WTC11 (cell line): ENCODE results near the gene NPR3. TPM values are rescaled to one million over a fixed set of nuclear protein-coding genes. Genes with fewer than 3 reads are reported as not detected.

Experiments used
- ATAC-seq: fragments of 200-7000 bp; cut with Tn5 transposase; 2 replicates; pipeline ENCODE4 v1.10.0; 2021; ENCODE audit warnings: mild to moderate bottlenecking, moderate library complexity
- CTCF ChIA-PET: fragments of 300-600 bp; sonication (Branson Sonifier 250); formaldehyde crosslinking; loops from one replicate; lab custom pipeline; 2021; ENCODE audit warnings: antibody characterized with exemption; lab: Charles Lee
- POLR2A ChIA-PET: fragments of 350-600 bp; sonication (Branson Sonifier 250); formaldehyde crosslinking; loops from one replicate; lab custom pipeline; 2021; ENCODE audit warnings: antibody characterized with exemption; lab: Charles Lee
- DNase-seq: peaks from one replicate; pipeline ENCODE4 v3.0.0; 2021; ENCODE audit warnings: low spot score
- H3K27ac Mint-ChIP-seq: 2 replicates; pipeline ENCODE4 v1.8.0; 2021; ENCODE audit warnings: mixed read lengths
- H3K27me3 Mint-ChIP-seq: 2 replicates; pipeline ENCODE4 v1.8.0; 2021; ENCODE audit warnings: low read depth, mild to moderate bottlenecking, moderate library complexity, mixed read lengths
- H3K36me3 Mint-ChIP-seq: 2 replicates; pipeline ENCODE4 v1.8.0; 2021; ENCODE audit warnings: mixed read lengths
- H3K4me1 Mint-ChIP-seq: 2 replicates; pipeline ENCODE4 v1.8.0; 2022; ENCODE audit warnings: mixed read lengths
- H3K4me3 Mint-ChIP-seq: 2 replicates; pipeline ENCODE4 v1.8.0; 2021; ENCODE audit warnings: mild to moderate bottlenecking, moderate library complexity, mixed read lengths
- H3K9me3 Mint-ChIP-seq: 2 replicates; pipeline ENCODE4 v1.8.0; 2021; ENCODE audit warnings: mixed read lengths
- CREB1 ChIP-seq: sonication (generic); formaldehyde crosslinking; IDR thresholded peaks from 2 replicates; pipeline ENCODE4 v1.8.0; 2023; ENCODE audit warnings: mild to moderate bottlenecking, missing genetic modification reagents
- CREM ChIP-seq: sonication (generic); formaldehyde crosslinking; IDR thresholded peaks from 2 replicates; pipeline ENCODE4 v1.8.1; 2022; ENCODE audit warnings: mild to moderate bottlenecking, missing genetic modification reagents, moderate library complexity
- EMX1 ChIP-seq: fragments of 250-450 bp; sonication (Bioruptor Pico); IDR thresholded peaks from 2 replicates; pipeline ENCODE4 v1.8.0; 2021; ENCODE audit warnings: mild to moderate bottlenecking
- FOXJ3 ChIP-seq: sonication (generic); formaldehyde crosslinking; IDR thresholded peaks from 2 replicates; pipeline ENCODE4 v1.9.0; 2021; ENCODE audit warnings: missing genetic modification reagents, mild to moderate bottlenecking, borderline replicate concordance
- GTF2I ChIP-seq: fragments of 250-450 bp; sonication (Bioruptor Pico); conservative IDR thresholded peaks from 2 replicates; pipeline ENCODE4 v1.4.0; 2021; ENCODE audit warnings: mild to moderate bottlenecking
- JAZF1 ChIP-seq: fragments of 250-450 bp; sonication (Bioruptor Pico); IDR thresholded peaks from 2 replicates; pipeline ENCODE4 v1.9.0; 2021; ENCODE audit warnings: moderate library complexity, mild to moderate bottlenecking, inconsistent platforms
- PRRX2 ChIP-seq: fragments of 250-450 bp; sonication (Bioruptor Pico); IDR thresholded peaks from 2 replicates; pipeline ENCODE4 v1.8.0; 2021; ENCODE audit warnings: mild to moderate bottlenecking
- SP1 ChIP-seq: sonication (generic); formaldehyde crosslinking; conservative IDR thresholded peaks from 2 replicates; pipeline ENCODE4 v1.8.1; 2022; ENCODE audit warnings: missing genetic modification reagents
- TEAD4 ChIP-seq: sonication (generic); formaldehyde crosslinking; IDR thresholded peaks from 2 replicates; pipeline ENCODE4 v1.8.0; 2022; ENCODE audit warnings: mild to moderate bottlenecking, missing genetic modification reagents
- ZNF232 ChIP-seq: sonication (generic); formaldehyde crosslinking; IDR thresholded peaks from 2 replicates; pipeline ENCODE4 v1.8.0; 2022; ENCODE audit warnings: mild to moderate bottlenecking, missing genetic modification reagents
- ZNF396 ChIP-seq: fragments of 250-450 bp; sonication (Bioruptor Pico); IDR thresholded peaks from 2 replicates; pipeline ENCODE4 v1.8.0; 2021; ENCODE audit warnings: mild to moderate bottlenecking, moderate library complexity, borderline replicate concordance
- ZNF512 ChIP-seq: sonication (generic); formaldehyde crosslinking; IDR thresholded peaks from 2 replicates; pipeline ENCODE4 v1.8.1; 2022; ENCODE audit warnings: missing genetic modification reagents, borderline replicate concordance
- ZSCAN18 ChIP-seq: fragments of 250-450 bp; sonication (Bioruptor Pico); IDR thresholded peaks from 2 replicates; pipeline ENCODE4 v2.1.2; 2022; ENCODE audit warnings: mild to moderate bottlenecking, moderate library complexity
- total RNA-seq: library from RNA; stranded (reverse); gene quantifications from 3 replicates; pipeline ENCODE4 v1.2.3, GENCODE V29; 2021
- TF ChIP-seq, protein P1 (sequence below): fragments of 200-600 bp; IDR thresholded peaks from 2 replicates; pipeline ENCODE4 v1.8.0; 2022; ENCODE audit warnings: antibody characterized with exemption
- TF ChIP-seq, protein P2 (sequence below): sonication (generic); formaldehyde crosslinking; IDR thresholded peaks from 2 replicates; pipeline ENCODE4 v1.8.0; 2022; ENCODE audit warnings: missing genetic modification reagents
- TF ChIP-seq, protein P3 (sequence below): fragments of 250-450 bp; sonication (Bioruptor Pico); conservative IDR thresholded peaks from 2 replicates; pipeline ENCODE4 v1.9.0; 2021; ENCODE audit warnings: mild to moderate bottlenecking

NPR3 gene
- total RNA-seq, 1 experiment from 2014 or later = 0.09 TPM

DNA sequence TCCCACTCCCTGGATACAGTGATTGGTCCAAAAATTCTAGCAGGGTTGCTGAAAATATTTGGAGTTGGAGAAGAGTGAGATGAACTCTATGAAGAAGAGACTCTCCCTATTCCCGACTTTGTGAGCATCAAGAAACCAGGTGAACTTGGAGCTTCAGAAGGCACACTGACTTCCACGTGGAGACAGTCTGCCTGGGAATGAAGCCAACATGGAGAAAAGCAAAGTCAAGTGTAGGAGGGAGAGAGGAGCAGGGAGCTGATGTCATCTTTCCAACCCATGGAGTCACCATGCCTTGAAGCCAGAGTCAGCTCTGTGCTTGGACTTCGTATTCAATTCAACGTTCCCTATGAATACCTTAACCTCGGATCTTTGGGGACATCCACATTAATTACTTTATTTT is 125.1 kb downstream of the NPR3 start (continued):
- TF ChIP-seq ZNF512 (CRISPR knock-in tag) = no peak
- TF ChIP-seq ZNF232 = no peak
- no peak for TF ChIP-seq EMX1
- TF ChIP-seq CREB1 = no peak
- TF ChIP-seq TEAD4 (CRISPR knock-in tag) = no peak

DNA sequence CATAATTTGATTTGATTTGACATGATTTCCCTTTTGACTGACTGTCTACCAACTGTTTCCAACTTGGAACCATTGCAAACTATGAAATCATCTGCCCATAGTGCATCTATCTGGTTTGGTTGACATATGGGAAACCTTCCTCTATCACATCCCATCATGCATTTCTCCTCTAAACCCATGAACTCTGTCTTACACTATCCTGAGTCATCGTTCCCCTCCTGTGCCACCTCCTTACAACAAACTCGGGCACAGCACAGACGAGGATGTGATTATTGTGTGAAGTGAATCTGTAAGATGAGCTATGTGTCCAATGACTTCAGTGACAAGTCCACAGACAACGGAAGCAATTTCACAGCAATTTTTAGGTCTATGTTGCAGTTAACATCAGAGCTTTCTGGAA is 126.1 kb downstream of the NPR3 start:
- ATAC-seq = no peak
- H3K27ac Mint-ChIP-seq = no peak overlapping the region
- TF ChIP-seq FOXJ3 (CRISPR knock-in tag) = no peak
- TF ChIP-seq, protein P1, sequence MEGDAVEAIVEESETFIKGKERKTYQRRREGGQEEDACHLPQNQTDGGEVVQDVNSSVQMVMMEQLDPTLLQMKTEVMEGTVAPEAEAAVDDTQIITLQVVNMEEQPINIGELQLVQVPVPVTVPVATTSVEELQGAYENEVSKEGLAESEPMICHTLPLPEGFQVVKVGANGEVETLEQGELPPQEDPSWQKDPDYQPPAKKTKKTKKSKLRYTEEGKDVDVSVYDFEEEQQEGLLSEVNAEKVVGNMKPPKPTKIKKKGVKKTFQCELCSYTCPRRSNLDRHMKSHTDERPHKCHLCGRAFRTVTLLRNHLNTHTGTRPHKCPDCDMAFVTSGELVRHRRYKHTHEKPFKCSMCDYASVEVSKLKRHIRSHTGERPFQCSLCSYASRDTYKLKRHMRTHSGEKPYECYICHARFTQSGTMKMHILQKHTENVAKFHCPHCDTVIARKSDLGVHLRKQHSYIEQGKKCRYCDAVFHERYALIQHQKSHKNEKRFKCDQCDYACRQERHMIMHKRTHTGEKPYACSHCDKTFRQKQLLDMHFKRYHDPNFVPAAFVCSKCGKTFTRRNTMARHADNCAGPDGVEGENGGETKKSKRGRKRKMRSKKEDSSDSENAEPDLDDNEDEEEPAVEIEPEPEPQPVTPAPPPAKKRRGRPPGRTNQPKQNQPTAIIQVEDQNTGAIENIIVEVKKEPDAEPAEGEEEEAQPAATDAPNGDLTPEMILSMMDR = no peak
- no peak for TF ChIP-seq JAZF1 (CRISPR knock-in tag)
- TF ChIP-seq, protein P2, sequence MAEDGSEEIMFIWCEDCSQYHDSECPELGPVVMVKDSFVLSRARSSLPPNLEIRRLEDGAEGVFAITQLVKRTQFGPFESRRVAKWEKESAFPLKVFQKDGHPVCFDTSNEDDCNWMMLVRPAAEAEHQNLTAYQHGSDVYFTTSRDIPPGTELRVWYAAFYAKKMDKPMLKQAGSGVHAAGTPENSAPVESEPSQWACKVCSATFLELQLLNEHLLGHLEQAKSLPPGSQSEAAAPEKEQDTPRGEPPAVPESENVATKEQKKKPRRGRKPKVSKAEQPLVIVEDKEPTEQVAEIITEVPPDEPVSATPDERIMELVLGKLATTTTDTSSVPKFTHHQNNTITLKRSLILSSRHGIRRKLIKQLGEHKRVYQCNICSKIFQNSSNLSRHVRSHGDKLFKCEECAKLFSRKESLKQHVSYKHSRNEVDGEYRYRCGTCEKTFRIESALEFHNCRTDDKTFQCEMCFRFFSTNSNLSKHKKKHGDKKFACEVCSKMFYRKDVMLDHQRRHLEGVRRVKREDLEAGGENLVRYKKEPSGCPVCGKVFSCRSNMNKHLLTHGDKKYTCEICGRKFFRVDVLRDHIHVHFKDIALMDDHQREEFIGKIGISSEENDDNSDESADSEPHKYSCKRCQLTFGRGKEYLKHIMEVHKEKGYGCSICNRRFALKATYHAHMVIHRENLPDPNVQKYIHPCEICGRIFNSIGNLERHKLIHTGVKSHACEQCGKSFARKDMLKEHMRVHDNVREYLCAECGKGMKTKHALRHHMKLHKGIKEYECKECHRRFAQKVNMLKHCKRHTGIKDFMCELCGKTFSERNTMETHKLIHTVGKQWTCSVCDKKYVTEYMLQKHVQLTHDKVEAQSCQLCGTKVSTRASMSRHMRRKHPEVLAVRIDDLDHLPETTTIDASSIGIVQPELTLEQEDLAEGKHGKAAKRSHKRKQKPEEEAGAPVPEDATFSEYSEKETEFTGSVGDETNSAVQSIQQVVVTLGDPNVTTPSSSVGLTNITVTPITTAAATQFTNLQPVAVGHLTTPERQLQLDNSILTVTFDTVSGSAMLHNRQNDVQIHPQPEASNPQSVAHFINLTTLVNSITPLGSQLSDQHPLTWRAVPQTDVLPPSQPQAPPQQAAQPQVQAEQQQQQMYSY (CRISPR knock-in tag) = no peak
- TF ChIP-seq, all 79 proteins: peak for 0
- no peaks in the 10 kb centered on the region; the same call in 1 of the 2 replicates for H3K27me3 Mint-ChIP-seq
- DNase-seq = no peak
- H3K4me3 Mint-ChIP-seq = no peak overlapping the region
- no peaks in the 10 kb centered on the region for H3K36me3 Mint-ChIP-seq
- H3K9me3 Mint-ChIP-seq = peaks cover 7% of the 10 kb centered on the region; the same call in 1 of the 2 replicates
- H3K4me1 Mint-ChIP-seq = no peaks in the 10 kb centered on the region
- ChIA-PET POLR2A (no interaction called here), CTCF (no interaction called here)

DNA sequence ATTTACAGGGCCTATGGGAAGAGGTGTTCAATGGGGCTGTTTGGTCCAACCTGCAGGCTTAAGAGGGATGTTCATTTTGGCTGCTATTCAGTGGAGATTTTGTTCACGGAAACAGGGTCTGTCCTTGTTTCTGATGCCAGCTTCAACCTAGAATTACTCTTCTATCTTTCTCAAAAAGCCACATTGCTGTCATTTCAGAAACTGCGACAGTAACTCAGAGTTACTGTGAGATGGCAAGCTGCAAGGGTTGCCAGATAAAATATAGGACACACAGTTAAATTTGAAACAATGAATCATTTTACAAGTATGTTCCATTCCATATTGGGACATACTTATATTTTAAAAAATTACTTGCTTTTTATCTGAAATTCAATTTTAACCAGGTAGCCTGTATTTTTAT is 128.0 kb downstream of the NPR3 start:
- no peaks in the 10 kb centered on the region for H3K36me3 Mint-ChIP-seq
- no peak for ATAC-seq
- no peaks in the 10 kb centered on the region; the same call in 1 of the 2 replicates for H3K27me3 Mint-ChIP-seq
- ChIA-PET CTCF (no interaction called here), POLR2A (no interaction called here)
- no peak overlapping the region for H3K27ac Mint-ChIP-seq
- TF ChIP-seq, protein P3, sequence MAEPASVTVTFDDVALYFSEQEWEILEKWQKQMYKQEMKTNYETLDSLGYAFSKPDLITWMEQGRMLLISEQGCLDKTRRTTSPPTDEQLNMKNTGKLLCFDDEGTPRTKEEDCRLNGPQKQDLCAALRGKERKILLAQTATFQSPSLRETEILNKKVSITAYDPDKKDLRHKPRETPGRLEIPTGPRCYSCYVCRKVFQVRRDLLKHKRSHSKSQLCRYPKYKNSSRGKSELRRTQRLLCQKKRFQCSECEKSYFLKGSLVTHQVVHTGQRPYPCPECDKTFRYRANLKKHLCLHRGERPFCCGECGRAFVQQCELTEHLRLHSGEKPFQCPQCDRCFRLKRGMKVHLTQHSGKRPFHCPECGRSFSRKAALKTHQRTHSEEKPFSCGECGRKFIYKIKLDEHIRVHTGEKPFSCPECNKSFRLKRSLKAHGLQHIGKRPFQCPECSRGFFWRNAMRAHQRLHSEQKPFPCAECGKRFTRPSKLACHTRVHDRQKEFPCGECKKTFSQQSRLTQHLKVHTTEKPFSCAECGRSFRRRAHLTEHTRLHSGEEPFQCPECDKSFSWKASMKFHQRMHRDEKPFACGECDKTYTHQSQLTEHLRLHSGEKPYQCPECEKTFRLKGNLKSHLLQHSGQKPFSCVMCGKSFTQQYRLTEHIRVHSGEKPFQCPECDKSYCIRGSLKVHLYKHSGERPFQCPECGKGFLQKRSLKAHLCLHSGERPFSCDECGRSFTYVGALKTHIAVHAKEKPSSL (CRISPR knock-in tag) = no peak
- TF ChIP-seq SP1 (CRISPR knock-in tag) (no peak), ZSCAN18 (no peak), CREM (CRISPR knock-in tag) (no peak), ZNF396 (CRISPR knock-in tag) (no peak), GTF2I (CRISPR knock-in tag) (no peak), PRRX2 (CRISPR knock-in tag) (no peak)
- TF ChIP-seq, protein P1 = no peak
- no peak for DNase-seq
- no peaks in the 10 kb centered on the region for H3K4me1 Mint-ChIP-seq
- H3K4me3 Mint-ChIP-seq = no peak overlapping the region
- peaks cover 7% of the 10 kb centered on the region; the same call in 1 of the 2 replicates for H3K9me3 Mint-ChIP-seq
